Lower lobe of right lung (tissue), 2 donors: ENCODE measurements around the gene CLTA. TPM values are rescaled to one million over a fixed set of nuclear protein-coding genes. Genes with fewer than 3 reads are reported as not detected.

Experiments used
- ATAC-seq, 2 donors: fragments of 200-7000 bp; cut with Tn5 transposase; one replicate each; pipeline ENCODE4 v1.9.1; 2020 to 2022; ENCODE audit warnings: mild to moderate bottlenecking in 2 of 2, moderate library complexity in 2 of 2
- DNase-seq: peaks from one replicate; pipeline ENCODE4 v3.0.0-alpha.2; 2020
- H3K27ac ChIP-seq: fragments of 200-600 bp; one replicate; pipeline ENCODE4 v1.8.0; 2022
- H3K27me3 ChIP-seq: fragments of 200-600 bp; one replicate; pipeline ENCODE4 v1.8.0; 2022; ENCODE audit warnings: low read depth
- H3K36me3 ChIP-seq: fragments of 200-600 bp; one replicate; pipeline ENCODE4 v1.8.0; 2022; ENCODE audit warnings: mild to moderate bottlenecking
- H3K4me1 ChIP-seq: fragments of 200-600 bp; one replicate; pipeline ENCODE4 v1.8.0; 2022
- H3K4me3 ChIP-seq: fragments of 200-600 bp; one replicate; pipeline ENCODE4 v1.8.0; 2022; ENCODE audit warnings: mild to moderate bottlenecking
- H3K9me3 ChIP-seq: fragments of 200-600 bp; one replicate; pipeline ENCODE4 v1.8.0; 2022
- CTCF ChIP-seq: fragments of 200-600 bp; IDR thresholded peaks from one replicate; pipeline ENCODE4 v1.8.0; 2022; ENCODE audit warnings: antibody characterized with exemption, mild to moderate bottlenecking
- intact Hi-C: fragments of 100-400 bp; cut with DNase I; formaldehyde crosslinking; loops from one replicate; pipeline ENCODE4 v1.11.0; 2022
- total RNA-seq: library from RNA; stranded (reverse); fragmentation: NEBNext Ultra II Directional; extraction: Animal tissue kit (Norgen Biotek cat#: 25700); gene quantifications from one replicate; pipeline ENCODE4 v1.2.1, GENCODE V29; 2021
- donor health status: DM: no; HTN: yes; CAD: no; lungs with severe emphysema.

Gene CLTA
- total RNA-seq, 1 donor from 2014 or later: 177 TPM

- DNase-seq (no peak), ATAC-seq (no peak)
- H3K9me3 ChIP-seq: no peaks in the 10 kb centered on the region
- TF ChIP-seq CTCF: no peak
- H3K4me3 ChIP-seq: peak overlapping the region; percentile 14
- intact Hi-C loops: no loop called here
- H3K27me3 ChIP-seq: no peaks in the 10 kb centered on the region
- H3K36me3 ChIP-seq: peaks cover 9% of the 10 kb centered on the region
- peaks cover 85% of the 10 kb centered on the region for H3K4me1 ChIP-seq
- peak overlapping the region; percentile 60 for H3K27ac ChIP-seq
These were observed 46.1 kb upstream of the CLTA start for GRCh38 chr9:36144309-36145232.

GRCh38 chr9:36145970-36146369, 44.8 kb upstream of the CLTA start:
- H3K36me3 ChIP-seq: peaks cover 21% of the 10 kb centered on the region
- H3K9me3 ChIP-seq: no peaks in the 10 kb centered on the region
- DNase-seq: no peak
- no peak overlapping the region for H3K4me3 ChIP-seq
- H3K27me3 ChIP-seq: no peaks in the 10 kb centered on the region
- no peak for ATAC-seq
- peaks cover 85% of the 10 kb centered on the region for H3K4me1 ChIP-seq
- intact Hi-C loops: no loop called here
- no peak for TF ChIP-seq CTCF
- H3K27ac ChIP-seq: no peak overlapping the region

- Histone ChIP-seq H3K36me3 (peaks cover 21% of the 10 kb centered on the region), H3K27ac (no peak overlapping the region), H3K4me1 (peaks cover 85% of the 10 kb centered on the region), H3K27me3 (no peaks in the 10 kb centered on the region), H3K9me3 (no peaks in the 10 kb centered on the region), H3K4me3 (no peak overlapping the region)
- ATAC-seq: no peak
- no peak for TF ChIP-seq CTCF
- intact Hi-C loops: no loop called here
- DNase-seq: no peak
These were observed 44.1 kb upstream of the CLTA start for GRCh38 chr9:36146651-36147050.

- H3K4me3 ChIP-seq: no peak overlapping the region
- intact Hi-C loops: no loop called here
- H3K27me3 ChIP-seq: no peaks in the 10 kb centered on the region
- peaks cover 84% of the 10 kb centered on the region for H3K4me1 ChIP-seq
- H3K36me3 ChIP-seq: peaks cover 21% of the 10 kb centered on the region
- no peak for TF ChIP-seq CTCF
- no peaks in the 10 kb centered on the region for H3K9me3 ChIP-seq
- DNase-seq (no peak), ATAC-seq (no peak)
- peak overlapping the region; percentile 61 for H3K27ac ChIP-seq
These were observed 43.1 kb upstream of the CLTA start for GRCh38 chr9:36147441-36148175.

GRCh38 chr9:36148311-36149051, 42.2 kb upstream of the CLTA start:
- DNase-seq (peak; percentile 92), ATAC-seq (peak; percentile 54 to 74)
- no peaks in the 10 kb centered on the region for H3K27me3 ChIP-seq
- H3K4me3 ChIP-seq: no peak overlapping the region
- H3K36me3 ChIP-seq: peaks cover 21% of the 10 kb centered on the region
- H3K9me3 ChIP-seq: no peaks in the 10 kb centered on the region
- peak overlapping the region; percentile 61 for H3K27ac ChIP-seq
- intact Hi-C loops: no loop called here
- TF ChIP-seq CTCF: no peak
- H3K4me1 ChIP-seq: peaks cover 84% of the 10 kb centered on the region
